GM18499 (cell line): ENCODE data around the gene YBX2.

Source experiments
- ATAC-seq: cut with Tn5 transposase; IDR thresholded peaks from one replicate; pipeline ENCODE4 v1.9.1; 2021; ENCODE audit warnings: moderate number of reproducible peaks; ENCODE audit not compliant: insufficient read depth, unreplicated experiment

The YBX2 gene

DNA sequence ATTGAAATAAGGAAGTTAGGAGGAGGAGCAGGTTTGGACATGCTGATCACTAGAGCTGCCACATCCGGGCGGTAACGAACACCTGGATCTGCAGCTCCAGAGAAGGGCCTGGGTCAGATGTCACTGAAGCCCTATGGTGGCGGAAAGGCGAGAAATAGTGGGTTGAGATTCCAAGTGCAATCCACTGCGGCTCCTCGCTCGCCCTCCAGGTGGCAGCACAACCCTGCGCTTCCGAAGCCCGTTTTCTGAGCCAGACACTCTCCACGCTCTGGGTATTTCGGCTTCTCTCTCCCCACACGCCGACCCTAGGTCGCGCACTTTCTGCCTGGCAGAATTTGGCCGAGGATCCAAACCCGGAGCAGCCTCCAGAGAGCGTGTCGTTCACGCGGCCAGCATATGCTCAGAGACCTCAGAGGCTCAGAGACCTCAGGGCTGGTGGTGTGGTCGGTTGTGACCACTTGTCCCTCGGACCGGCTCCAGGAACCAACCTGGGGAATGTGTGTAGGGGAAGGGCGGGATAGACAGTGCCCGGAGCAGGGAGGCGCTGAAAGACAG is 13.8 kb downstream of the YBX2 start:
- ATAC-seq: no peak

DNA sequence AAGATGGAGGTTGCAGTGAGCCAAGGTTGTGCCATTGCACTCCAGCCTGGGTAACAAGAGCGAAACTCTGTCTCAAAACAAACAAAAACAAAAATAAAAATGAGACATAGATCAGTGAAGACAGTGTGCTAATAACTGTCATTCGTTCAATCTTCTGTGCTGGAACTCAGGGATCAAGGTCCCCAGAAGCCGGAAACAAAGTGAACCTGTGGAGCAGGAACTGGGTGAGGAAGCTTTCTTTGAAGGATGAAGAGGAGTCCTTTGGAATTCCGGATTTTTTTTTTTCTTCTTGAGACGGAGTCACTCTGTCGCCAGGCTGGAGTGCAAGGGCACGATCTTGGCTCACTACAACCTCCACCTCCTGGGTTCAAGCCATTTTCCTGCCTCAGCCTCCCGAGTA is 15.0 kb downstream of the YBX2 start:
- no peak for ATAC-seq

- no peak for ATAC-seq
Measured at GRCh38 chr17:7266784-7267183, 27.7 kb downstream of the YBX2 start.

- no peak for ATAC-seq
Measured at GRCh38 chr17:7263801-7264078, 30.7 kb downstream of the YBX2 start.

- no peak for ATAC-seq
Measured at GRCh38 chr17:7262935-7263800, 31.3 kb downstream of the YBX2 start.

DNA sequence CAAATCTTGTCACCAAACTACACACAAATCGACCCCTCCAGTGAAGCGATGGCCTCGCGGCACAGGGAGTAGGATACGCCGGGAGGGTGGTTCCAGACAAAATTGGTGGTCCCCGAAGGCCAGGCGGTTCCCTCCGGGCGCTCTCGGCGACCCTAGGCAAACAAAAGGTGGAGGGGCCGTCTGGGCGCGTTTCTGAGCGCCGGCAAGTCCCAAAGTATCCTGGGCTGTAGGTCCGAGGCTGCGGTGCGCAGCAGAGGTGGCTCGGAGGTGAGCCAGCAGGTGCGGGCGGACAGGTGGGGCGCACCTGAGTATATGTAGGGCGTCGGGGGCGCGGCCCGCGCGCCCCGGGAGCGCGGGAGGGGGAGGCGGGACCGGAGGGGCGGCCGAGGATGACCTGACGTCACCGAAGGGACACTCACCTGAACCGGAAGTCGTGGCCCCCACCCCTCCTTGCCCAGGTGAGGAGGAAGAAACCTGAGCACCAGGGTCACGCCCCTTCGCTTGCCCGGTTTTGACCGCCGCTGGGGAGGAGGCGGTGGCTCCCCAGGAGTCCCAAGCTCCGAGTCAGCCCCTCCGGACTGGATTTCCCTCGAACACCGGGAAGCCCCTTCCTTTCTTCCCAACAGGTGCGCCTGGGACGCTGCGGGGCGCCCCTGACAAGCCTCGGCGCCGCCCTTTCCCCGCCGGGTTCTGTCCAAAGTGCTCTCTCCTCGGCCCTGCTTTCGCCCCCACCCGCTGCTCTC is 32.1 kb downstream of the YBX2 start, which contains the start of gene CLDN7:
CLDN7 (minus strand) TSS at position 287 of the 743 bp plus-strand sequence. CDS start 435 bp downstream, outside the sequence.
- no peak for ATAC-seq

DNA sequence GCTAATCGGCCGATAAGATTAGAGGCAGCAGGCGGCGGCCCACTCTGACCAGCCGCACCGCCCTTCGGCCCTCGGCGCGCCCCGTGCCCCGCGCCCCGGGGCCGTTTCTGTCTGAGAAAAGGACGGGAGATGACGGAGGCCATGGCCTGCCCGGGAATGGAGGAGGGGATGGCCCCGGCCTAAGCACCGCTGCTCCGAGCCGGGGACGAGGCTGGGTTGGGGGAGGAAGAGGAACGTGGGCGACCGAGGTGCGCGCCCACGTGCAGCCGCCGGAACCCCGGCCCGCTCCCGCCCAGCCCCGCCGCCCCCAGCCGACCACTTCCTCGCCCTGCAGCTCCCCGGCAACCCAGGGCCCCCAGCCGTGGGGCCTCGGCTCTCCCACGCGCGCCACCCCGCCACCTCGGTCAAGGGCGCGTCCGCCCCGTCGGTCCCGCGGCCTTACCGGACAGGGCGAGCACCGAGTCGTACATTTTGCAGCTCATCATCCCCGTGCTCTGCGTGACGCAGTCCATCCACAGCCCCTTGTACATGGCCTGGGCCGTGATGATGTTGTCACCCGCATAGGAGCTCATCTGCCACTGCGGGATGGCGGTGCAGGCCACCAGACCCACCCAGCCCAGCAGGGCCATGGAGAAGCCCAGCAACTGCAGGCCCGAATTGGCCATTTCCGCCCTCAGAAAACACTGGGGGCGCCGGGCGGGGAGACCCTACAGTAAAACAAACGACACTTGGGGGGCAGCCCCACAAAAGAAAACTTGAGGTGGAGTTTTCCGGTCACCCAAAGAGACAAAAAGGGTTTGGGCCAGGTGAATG is 32.9 kb downstream of the YBX2 start:
- ATAC-seq: no peak

- ATAC-seq: no peak
Measured at GRCh38 chr17:7260651-7261378, 33.6 kb downstream of the YBX2 start.

- no peak for ATAC-seq
Measured at GRCh38 chr17:7260151-7260550, 34.3 kb downstream of the YBX2 start.

- ATAC-seq: no peak
Measured at GRCh38 chr17:7259555-7259889, 34.9 kb downstream of the YBX2 start.

DNA sequence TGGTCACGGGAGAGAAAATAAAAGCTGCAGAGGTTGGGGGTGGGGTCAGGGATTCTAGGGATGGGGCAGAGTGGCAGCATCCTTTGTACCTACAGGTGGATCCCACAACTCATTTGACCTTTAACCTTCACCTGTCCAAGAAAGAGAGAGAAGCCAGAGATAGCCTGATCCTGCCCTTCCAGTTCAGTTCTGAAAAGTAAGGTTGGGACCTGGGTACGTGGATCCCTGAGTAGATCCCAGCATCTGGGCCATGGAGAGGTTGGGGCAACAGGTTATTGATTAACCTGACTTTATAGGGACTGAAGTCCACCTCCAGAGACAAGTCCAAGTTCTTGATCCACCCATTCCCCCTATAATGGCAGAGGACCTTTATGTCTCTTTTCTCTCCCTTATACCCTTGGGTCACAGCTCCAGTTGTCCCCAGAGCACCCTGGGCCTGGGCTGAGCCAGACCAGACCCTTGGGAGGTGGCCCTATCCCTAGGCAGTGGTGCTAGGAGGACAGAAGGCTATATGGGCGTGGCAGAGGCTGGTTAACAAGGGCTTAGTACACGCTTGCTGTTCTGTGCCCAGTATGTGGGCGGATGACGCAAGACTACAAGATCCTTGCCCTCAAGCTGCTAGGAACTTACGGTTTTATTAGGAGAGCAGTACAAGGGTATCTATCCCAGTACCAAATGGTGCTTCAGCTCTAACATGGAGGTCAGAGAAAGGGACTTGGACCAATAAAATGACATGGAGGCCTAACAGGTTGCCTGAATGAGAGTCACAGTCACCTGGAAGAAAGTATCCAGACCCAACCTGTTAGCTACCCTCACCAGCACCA is 35.5 kb downstream of the YBX2 start:
- no peak for ATAC-seq

GRCh38 chr17:7256766-7257456 is 37.5 kb downstream of the YBX2 start:
- no peak for ATAC-seq

DNA sequence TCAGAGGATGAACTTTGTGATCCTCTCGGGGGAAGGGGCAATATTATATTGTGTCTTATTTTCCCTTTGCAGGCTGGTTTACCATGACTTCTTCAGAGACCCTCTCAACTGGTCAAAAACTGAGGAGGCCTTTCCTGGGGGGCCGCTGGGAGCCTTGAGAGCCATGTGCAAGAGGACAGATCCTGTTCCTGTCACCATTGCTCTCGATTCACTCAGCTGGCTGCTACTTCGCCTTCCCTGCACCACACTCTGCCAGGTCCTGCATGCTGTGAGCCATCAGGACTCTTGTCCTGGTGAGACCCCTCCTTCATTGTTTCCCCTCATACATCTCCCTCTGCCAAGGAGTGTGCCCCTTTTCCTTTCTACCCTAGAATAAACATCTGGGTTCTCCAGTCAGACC is 39.9 kb downstream of the YBX2 start:
- no peak for ATAC-seq

DNA sequence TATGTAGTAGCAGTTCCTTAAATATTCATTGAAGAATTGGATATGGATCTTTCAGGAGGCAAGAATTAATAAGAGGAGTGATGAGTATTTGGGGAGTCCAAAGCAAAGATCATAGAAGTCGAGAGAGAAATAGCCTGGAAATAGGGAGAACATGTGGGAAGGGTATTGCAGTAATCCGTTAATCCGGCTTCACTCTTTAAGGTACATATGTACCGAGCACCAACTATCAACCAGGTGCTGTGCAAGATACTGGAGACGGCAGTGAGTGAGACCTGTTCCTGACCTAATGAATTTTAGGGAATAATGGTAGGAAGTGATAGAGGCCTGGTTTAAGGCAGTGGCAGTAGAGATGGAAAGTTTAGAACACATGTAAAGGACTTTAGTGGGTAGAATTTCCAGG is 41.4 kb downstream of the YBX2 start:
- ATAC-seq: no peak

DNA sequence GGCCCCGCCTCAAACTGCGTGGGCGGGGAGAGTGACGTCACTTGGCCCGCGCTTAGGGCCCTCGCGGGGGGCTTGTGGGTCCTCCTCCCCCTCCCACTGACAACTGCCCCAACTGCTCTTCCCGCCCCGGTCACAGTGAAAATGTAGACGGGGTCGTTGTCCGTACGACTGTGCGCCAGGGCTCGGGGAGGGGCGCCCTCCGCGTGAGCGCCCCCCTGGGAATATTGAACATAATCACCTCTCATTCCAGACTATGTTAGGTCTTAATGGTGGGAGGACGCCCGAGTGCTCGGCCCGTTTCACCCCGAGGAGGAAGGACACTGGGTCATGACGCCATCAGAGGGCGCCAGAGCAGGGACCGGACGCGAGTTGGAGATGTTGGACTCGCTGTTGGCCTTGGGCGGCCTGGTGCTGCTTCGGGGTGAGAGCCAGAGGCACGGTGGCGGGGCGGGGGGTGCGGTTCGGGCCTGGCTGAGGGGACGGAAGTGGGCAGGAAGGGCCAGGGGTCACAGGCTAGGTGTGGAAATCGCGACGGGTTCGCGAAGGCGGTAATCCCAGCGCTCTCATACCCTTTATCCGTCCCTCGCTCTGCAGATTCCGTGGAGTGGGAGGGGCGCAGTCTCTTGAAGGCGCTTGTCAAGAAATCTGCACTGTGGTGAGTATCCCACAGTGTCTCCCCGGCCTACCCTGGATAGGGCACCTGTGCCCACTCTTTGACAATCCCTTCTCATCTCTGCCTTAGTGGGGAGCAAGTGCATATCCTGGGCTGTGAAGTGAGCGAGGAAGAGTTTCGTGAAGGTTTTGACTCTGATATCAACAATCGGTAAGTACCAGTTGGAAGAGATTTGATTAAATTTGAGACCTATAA is 42.0 kb downstream of the YBX2 start, which contains the start of gene ELP5:
ELP5 (plus strand) TSS at position 40 of the 868 bp plus-strand sequence; CDS start at position 376, 336 bp downstream.
- ATAC-seq: peak; percentile 32

GRCh38 chr17:7251661-7252175 is 42.7 kb downstream of the YBX2 start, which contains the start of gene CTDNEP1:
TSS of gene CTDNEP1 (minus strand) at chr17:7251734. CDS start at chr17:7251296, 438 bp downstream.
- peak; percentile 77 for ATAC-seq
